IMR-90 (cell line): ENCODE measurements around the gene ARHGEF9. TPM values are rescaled to one million over a fixed set of nuclear protein-coding genes. Genes with fewer than 3 reads are reported as not detected.

Experiments used
- ATAC-seq: fragments of 200-7000 bp; cut with Tn5 transposase; 2 replicates; pipeline ENCODE4 v1.9.1; 2020; ENCODE audit warnings: low read depth, mild to moderate bottlenecking, moderate library complexity
- BruUV-seq: library from RNA; stranded (reverse); fragments of 400-500 nt; replicated peaks from 2 replicates; lab custom pipeline; 2021; lab: Mats Ljungman, UMichigan
- CTCF ChIA-PET: fragments of 300-600 bp; formaldehyde crosslinking; extraction: SDS; loops from one replicate; lab custom pipeline; 2021; ENCODE audit warnings: antibody characterized with exemption; lab: Yijun Ruan, JAX
- POLR2A ChIA-PET: fragments of 300-600 bp; sonication (Branson Sonifier 250); formaldehyde crosslinking; loops from one replicate; lab custom pipeline; 2022; ENCODE audit warnings: antibody characterized with exemption; ENCODE audit not compliant: unreplicated experiment; lab: Charles Lee
- DNase-seq: peaks from one replicate; pipeline ENCODE4 v3.0.0; 2013
- H2AFZ ChIP-seq: replicated peaks from 2 replicates; pipeline ENCODE3; 2013; ENCODE audit warnings: low read length, mild to moderate bottlenecking; ENCODE audit not compliant: poor library complexity
- H2AK5ac ChIP-seq: 2 replicates; pipeline ENCODE4 v1.6.1; 2013; ENCODE audit warnings: low read depth, low read length, inconsistent platforms
- H2AK9ac ChIP-seq: replicated peaks from 2 replicates; pipeline ENCODE3; 2013; ENCODE audit warnings: mild to moderate bottlenecking, low read depth, low read length, moderate library complexity; ENCODE audit not compliant: poor library complexity
- H2BK120ac ChIP-seq: 2 replicates; pipeline ENCODE4 v1.6.1; 2013; ENCODE audit warnings: low read depth, low read length, inconsistent platforms
- H2BK15ac ChIP-seq: 3 replicates; pipeline ENCODE4 v1.6.1; 2013; ENCODE audit warnings: low read depth, low read length, inconsistent platforms
- H2BK20ac ChIP-seq: 2 replicates; pipeline ENCODE4 v1.6.1; 2013; ENCODE audit warnings: low read depth, mild to moderate bottlenecking, inconsistent platforms, low read length, moderate library complexity
- H2BK5ac ChIP-seq: 2 replicates; pipeline ENCODE4 v1.6.1; 2013; ENCODE audit warnings: mild to moderate bottlenecking, low read depth, low read length, inconsistent platforms; ENCODE audit not compliant: poor library complexity, severe bottlenecking
- H3K14ac ChIP-seq: replicated peaks from 2 replicates; pipeline ENCODE4 v1.6.1; 2013; ENCODE audit warnings: low read depth, low read length, inconsistent platforms
- H3K18ac ChIP-seq: 2 replicates; pipeline ENCODE4 v1.6.1; 2013; ENCODE audit warnings: low read depth, low read length, control low read depth
- H3K23ac ChIP-seq: 2 replicates; pipeline ENCODE4 v1.6.1; 2013; ENCODE audit warnings: low read depth, low read length, inconsistent platforms
- H3K27ac ChIP-seq: 2 replicates; pipeline ENCODE4 v1.5.1; 2013; ENCODE audit warnings: mild to moderate bottlenecking, control low read depth, low read length; ENCODE audit not compliant: insufficient read depth
- H3K27me3 ChIP-seq: 2 replicates; pipeline ENCODE4 v1.6.1; 2013; ENCODE audit warnings: low read length; ENCODE audit not compliant: control insufficient read depth, insufficient read depth
- H3K36me3 ChIP-seq: 2 replicates; pipeline ENCODE4 v1.6.1; 2013; ENCODE audit warnings: low read length, mixed read lengths; ENCODE audit not compliant: control insufficient read depth, insufficient read depth
- H3K4ac ChIP-seq: 2 replicates; pipeline ENCODE4 v1.6.1; 2013; ENCODE audit warnings: low read depth, low read length, inconsistent platforms
- H3K4me1 ChIP-seq: 2 replicates; pipeline ENCODE4 v1.6.1; 2013; ENCODE audit warnings: low read length, mixed read lengths; ENCODE audit not compliant: control insufficient read depth, insufficient read depth
- H3K4me2 ChIP-seq: 2 replicates; pipeline ENCODE4 v1.6.1; 2013; ENCODE audit warnings: low read depth, mild to moderate bottlenecking, control low read depth, low read length, moderate library complexity
- H3K4me3 ChIP-seq: 2 replicates; pipeline ENCODE4 v1.5.1; 2013; ENCODE audit warnings: low read depth, mild to moderate bottlenecking, control low read depth, low read length, moderate library complexity; ENCODE audit not compliant: insufficient read depth
- H3K56ac ChIP-seq: 2 replicates; pipeline ENCODE4 v1.6.1; 2013; ENCODE audit warnings: low read length, inconsistent platforms; ENCODE audit not compliant: insufficient read depth; ENCODE audit errors: extremely low read depth
- H3K79me1 ChIP-seq, 2 experiments: 2 replicates each; pipeline ENCODE4 v1.6.1; 2013; ENCODE audit warnings: low read length in 2 of 2, inconsistent platforms in 1 of 2, low read depth in 1 of 2
- H3K9ac ChIP-seq: 2 replicates; pipeline ENCODE4 v1.6.1; 2013; ENCODE audit warnings: low read depth, low read length, control low read depth
- H3K9me1 ChIP-seq: 2 replicates; pipeline ENCODE4 v1.6.1; 2013; ENCODE audit warnings: low read length, inconsistent platforms; ENCODE audit not compliant: insufficient read depth
- H3K9me3 ChIP-seq: 2 replicates; pipeline ENCODE4 v1.6.1; 2013; ENCODE audit warnings: low read length; ENCODE audit not compliant: control insufficient read depth, insufficient read depth
- H4K20me1 ChIP-seq: 2 replicates; pipeline ENCODE4 v1.6.1; 2013; ENCODE audit warnings: low read length, inconsistent platforms; ENCODE audit not compliant: insufficient read depth
- H4K5ac ChIP-seq: 2 replicates; pipeline ENCODE4 v1.6.1; 2013; ENCODE audit warnings: mild to moderate bottlenecking, low read depth, low read length, control low read depth
- H4K8ac ChIP-seq, 2 experiments: 2 replicates each; pipeline ENCODE4 v1.6.1; 2013; ENCODE audit warnings: low read depth in 2 of 2, low read length in 2 of 2, control low read depth in 1 of 2, inconsistent platforms in 1 of 2
- H4K91ac ChIP-seq: 2 replicates; pipeline ENCODE4 v1.6.1; 2013; ENCODE audit warnings: low read depth, low read length, inconsistent platforms; ENCODE audit not compliant: insufficient read depth
- CEBPB ChIP-seq: IDR thresholded peaks from 2 replicates; pipeline ENCODE4 v1.6.1; 2012; ENCODE audit warnings: low read depth, low read length, improper control_type of control experiment
- ELK1 ChIP-seq: fragments of 150-350 bp; IDR thresholded peaks from 2 replicates; pipeline ENCODE4 v1.6.1; 2016; ENCODE audit warnings: low read depth, mild to moderate bottlenecking, low read length, moderate library complexity, borderline replicate concordance
- FOS ChIP-seq: fragments of 150-350 bp; IDR thresholded peaks from 2 replicates; pipeline ENCODE4 v1.6.1; 2016; ENCODE audit warnings: low read depth, low read length
- NFE2L2 ChIP-seq: fragments of 150-350 bp; IDR thresholded peaks from 2 replicates; pipeline ENCODE4 v1.6.1; 2016; ENCODE audit warnings: low read depth, mild to moderate bottlenecking, low read length
- RAD21 ChIP-seq: IDR thresholded peaks from 2 replicates; pipeline ENCODE4 v1.6.1; 2012; ENCODE audit warnings: low read length, improper control_type of control experiment
- RFX5 ChIP-seq: IDR thresholded peaks from 2 replicates; pipeline ENCODE4 v1.8.0; 2012; ENCODE audit warnings: low read depth, mild to moderate bottlenecking, low read length, moderate library complexity
- WGBS, 2 experiments: methylation state at CpG; one replicate each; pipeline versions ENCODE4 v1.1.5 to v1.1.7; 2013; ENCODE audit warnings: missing lambda C conversion rate in 2 of 2; ENCODE audit not compliant: insufficient read length in 1 of 2; ENCODE audit errors: extremely low coverage in 2 of 2; 5-methylcytosine and 5-hydroxymethylcytosine counted together
- dilution Hi-C: fragments of 300-500 bp; cut with HindIII; formaldehyde crosslinking; loops from one replicate; pipeline ENCODE4 v1.14.3; 2018; ENCODE audit warnings: low sequenced_read_pairs; ENCODE audit not compliant: unreplicated experiment
- in situ Hi-C: fragments of 300-500 bp; cut with MboI; formaldehyde crosslinking; loops from 3 replicates; pipeline ENCODE4 v1.14.3; 2019; ENCODE audit warnings: low sequenced_read_pairs, inconsistent platforms, mixed read lengths
- intact Hi-C: fragments of 100-400 bp; cut with micrococcal nuclease; formaldehyde crosslinking; loops from 2 replicates; pipeline ENCODE4 v1.10.0; 2022
- polyA plus RNA-seq, 3 experiments: library from polyadenylated mRNA; depleted of rRNA; stranded (reverse); fragments of >200 nt; gene quantifications; 2 replicates each; pipeline ENCODE4 v1.2.3, GENCODE V29; 2012; ENCODE audit warnings: low replicate concordance in 1 of 3
- total RNA-seq: library from RNA; depleted of rRNA; stranded (reverse); fragments of >200 nt; gene quantifications from 2 replicates; pipeline ENCODE4 v1.2.3, GENCODE V29; 2012
- TF ChIP-seq, protein P1 (sequence below): fragments of 150-350 bp; IDR thresholded peaks from 2 replicates; pipeline ENCODE4 v1.6.1; 2017; ENCODE audit warnings: mild to moderate bottlenecking, antibody characterized with exemption, low read length, low read depth

Gene ARHGEF9
- total and polyA plus RNA-seq, 2 of the 4 experiments (the other 2 are of a cell fraction), result 7.1 to 11.8 TPM

DNA sequence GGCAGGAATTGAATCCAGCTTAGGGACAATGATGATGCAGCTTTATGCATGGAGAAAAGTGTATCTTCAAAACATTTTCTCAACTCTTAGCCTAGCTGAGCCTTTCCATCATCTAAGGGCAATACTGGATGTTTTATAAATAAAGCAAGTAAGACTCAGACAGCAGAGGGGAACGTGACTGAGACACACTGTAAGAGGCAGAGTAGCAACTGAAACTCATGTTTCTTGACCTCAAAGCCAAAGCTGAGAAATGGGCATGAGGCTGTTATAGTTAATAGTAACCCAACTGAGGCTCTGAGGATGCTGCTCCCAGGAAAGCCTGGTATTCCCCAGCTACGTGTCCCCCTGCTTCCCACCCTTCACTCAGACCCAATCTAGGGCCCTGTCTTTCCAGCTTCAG is 44.6 kb downstream of the ARHGEF9 start:
- Histone ChIP-seq H3K27me3 (peaks cover 3% of the 10 kb centered on the region; the same call in 1 of the 2 replicates), H2AK9ac (no peak overlapping the region), H2AFZ (no peak overlapping the region), H4K8ac (no peak overlapping the region), H3K4me2 (no peak overlapping the region), H2BK5ac (no peak overlapping the region), H2BK20ac (no peak overlapping the region), H3K9me1 (no peaks in the 10 kb centered on the region), H3K9ac (no peak overlapping the region), H3K27ac (no peak overlapping the region), H2BK120ac (no peak overlapping the region), H4K91ac (no peak overlapping the region), H3K9me3 (no peaks in the 10 kb centered on the region), H3K14ac (no peak overlapping the region), H2BK15ac (no peak overlapping the region), H3K18ac (no peak overlapping the region), H3K4me3 (no peak overlapping the region), H4K5ac (no peak overlapping the region), H3K23ac (no peak overlapping the region), H4K20me1 (no peaks in the 10 kb centered on the region), H3K36me3 (no peaks in the 10 kb centered on the region), H3K4me1 (peaks cover 2% of the 10 kb centered on the region; the same call in 1 of the 2 replicates), H3K4ac (no peak overlapping the region), H3K79me1 (no peaks in the 10 kb centered on the region), H3K56ac (no peak overlapping the region), H2AK5ac (no peak overlapping the region)
- no TSS peak for BruUV-seq
- dilution Hi-C loops (no loop called here), intact Hi-C loops (no loop called here), in situ Hi-C loops (no loop called here)
- WGBS, 2 experiments, result no CpG with 5 or more reads among the region's 2 CpGs
- ChIA-PET POLR2A (no interaction called here), CTCF (no interaction called here)
- DNase-seq (no peak), ATAC-seq (no peak)
- no peak for TF ChIP-seq ELK1
- TF ChIP-seq FOS, result no peak
- TF ChIP-seq RFX5, result no peak
- TF ChIP-seq RAD21, result no peak
- TF ChIP-seq NFE2L2, result no peak
- TF ChIP-seq CEBPB, result no peak
- TF ChIP-seq, protein P1, sequence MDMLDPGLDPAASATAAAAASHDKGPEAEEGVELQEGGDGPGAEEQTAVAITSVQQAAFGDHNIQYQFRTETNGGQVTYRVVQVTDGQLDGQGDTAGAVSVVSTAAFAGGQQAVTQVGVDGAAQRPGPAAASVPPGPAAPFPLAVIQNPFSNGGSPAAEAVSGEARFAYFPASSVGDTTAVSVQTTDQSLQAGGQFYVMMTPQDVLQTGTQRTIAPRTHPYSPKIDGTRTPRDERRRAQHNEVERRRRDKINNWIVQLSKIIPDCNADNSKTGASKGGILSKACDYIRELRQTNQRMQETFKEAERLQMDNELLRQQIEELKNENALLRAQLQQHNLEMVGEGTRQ, result no peak
